ENCODE data around the gene HDAC9. TPM values are rescaled to one million over a fixed set of nuclear protein-coding genes. Genes with fewer than 3 reads are reported as not detected.

HDAC9 gene
- total RNA-seq, 6 donors from 2014 or later: 8.4 to 23.1 (median 10.4) TPM

- Histone ChIP-seq H3K27me3 (no peaks in the 10 kb centered on the region), H3K9me3 (no peaks in the 10 kb centered on the region), H3K36me3 (no peaks in the 10 kb centered on the region), H3K4me3 (no peak overlapping the region), H3K27ac (no peak overlapping the region), H3K4me1 (no peaks in the 10 kb centered on the region)
- ATAC-seq (ENCODE audit: low FRiP score in 2 of 2) (no peak), DNase-seq (no peak)
- TF ChIP-seq POLR2AphosphoS5 (IDR thresholded peaks at IDR 0.05) (no peak), POLR2A (IDR thresholded peaks at IDR 0.05) (no peak), CTCF (IDR thresholded peaks at IDR 0.05) (no peak), EP300 (IDR thresholded peaks at IDR 0.05) (no peak)
- WGBS, 2 donors: 84 to 91% methylated on average over 2 of the region's 2 CpGs
Observed at GRCh38 chr7:18535810-18536415, 40.4 kb downstream of the HDAC9 start.

- TF ChIP-seq POLR2AphosphoS5 (IDR thresholded peaks at IDR 0.05) (no peak), CTCF (IDR thresholded peaks at IDR 0.05) (no peak), POLR2A (IDR thresholded peaks at IDR 0.05) (no peak), EP300 (IDR thresholded peaks at IDR 0.05) (no peak)
- Histone ChIP-seq H3K27ac (no peak overlapping the region), H3K36me3 (no peaks in the 10 kb centered on the region), H3K4me3 (no peak overlapping the region), H3K27me3 (no peaks in the 10 kb centered on the region), H3K4me1 (no peaks in the 10 kb centered on the region), H3K9me3 (no peaks in the 10 kb centered on the region)
- WGBS, 2 donors: 63 to 68% methylated on average over 1 of the region's 1 CpG
- ATAC-seq (ENCODE audit: low FRiP score in 2 of 2): no peak
- no peak for DNase-seq
Observed at GRCh38 chr7:18536486-18536885, 40.9 kb downstream of the HDAC9 start.

- no peaks in the 10 kb centered on the region for H3K36me3 ChIP-seq
- H3K27ac ChIP-seq: no peak overlapping the region
- H3K9me3 ChIP-seq: no peaks in the 10 kb centered on the region
- no peaks in the 10 kb centered on the region for H3K27me3 ChIP-seq
- H3K4me3 ChIP-seq: no peak overlapping the region
- ATAC-seq (ENCODE audit: low FRiP score in 2 of 2): no peak
- DNase-seq: no peak
- TF ChIP-seq EP300 (IDR thresholded peaks at IDR 0.05): no peak
- no peak for TF ChIP-seq CTCF (IDR thresholded peaks at IDR 0.05)
- TF ChIP-seq POLR2AphosphoS5 (IDR thresholded peaks at IDR 0.05): no peak
- no peak for TF ChIP-seq POLR2A (IDR thresholded peaks at IDR 0.05)
- no peaks in the 10 kb centered on the region for H3K4me1 ChIP-seq
Observed at GRCh38 chr7:18538554-18539250, 43.2 kb downstream of the HDAC9 start.

- DNase-seq (no peak), ATAC-seq (ENCODE audit: low FRiP score in 2 of 2) (no peak)
- WGBS, 2 donors: 89 to 91% methylated on average over 1 of the region's 1 CpG
- no peaks in the 10 kb centered on the region for H3K36me3 ChIP-seq
- H3K27me3 ChIP-seq: no peaks in the 10 kb centered on the region
- H3K9me3 ChIP-seq: no peaks in the 10 kb centered on the region
- H3K4me3 ChIP-seq: no peak overlapping the region
- no peak overlapping the region for H3K27ac ChIP-seq
- no peaks in the 10 kb centered on the region for H3K4me1 ChIP-seq
- no peak for TF ChIP-seq POLR2AphosphoS5 (IDR thresholded peaks at IDR 0.05)
- TF ChIP-seq CTCF (IDR thresholded peaks at IDR 0.05): no peak
- no peak for TF ChIP-seq POLR2A (IDR thresholded peaks at IDR 0.05)
- no peak for TF ChIP-seq EP300 (IDR thresholded peaks at IDR 0.05)
Observed at GRCh38 chr7:18540396-18540795, 44.8 kb downstream of the HDAC9 start.
